Stimulated activated naive CD4-positive, alpha-beta T cell (primary cell): Measurements from ENCODE around the gene GLDN.
"Not testable (repeated sequence)": the region's sequence is repeated elsewhere in the genome, so short reads cannot be mapped to it uniquely, and the experiment has no call there.

Source experiments
- DNase-seq, 6 experiments: peaks; one replicate each; lab custom pipeline; 2025; lab: John Stamatoyannopoulos, UW

Gene GLDN

GRCh38 chr15:51444807-51445206, 103.4 kb downstream of the GLDN start:
- no peak for DNase-seq

GRCh38 chr15:51446029-51446744, 104.7 kb downstream of the GLDN start:
- not testable (repeated sequence) for DNase-seq

- DNase-seq = no peak
Measured at GRCh38 chr15:51447855-51448621, 106.6 kb downstream of the GLDN start.

GRCh38 chr15:51448622-51449399, 107.4 kb downstream of the GLDN start:
- no peak for DNase-seq

GRCh38 chr15:51450001-51450400, 108.5 kb downstream of the GLDN start:
- DNase-seq = no peak
